Esophagus muscularis mucosa (tissue), 4 donors: ENCODE data around the gene MICAL3.

Experiments
- CTCF ChIP-seq, 3 experiments: fragments of 200-600 bp in 2 of 3; fragments of 450-650 bp in 1 of 3; sonication (generic) in 2 of 3; IDR thresholded peaks; one replicate each; pipeline ENCODE4 v1.5.1; 2017 to 2019; ENCODE audit warnings: antibody characterized with exemption in 3 of 3, mild to moderate bottlenecking in 2 of 3, moderate library complexity in 1 of 3
- EP300 ChIP-seq: sonication (generic); formaldehyde crosslinking; IDR thresholded peaks from one replicate; pipeline ENCODE4 v1.6.1; 2017; ENCODE audit warnings: antibody characterized with exemption
- POLR2A ChIP-seq: fragments of 450-650 bp; IDR thresholded peaks from one replicate; pipeline ENCODE4 v1.6.1; 2017; ENCODE audit warnings: antibody characterized with exemption, moderate library complexity, mild to moderate bottlenecking, low read depth

GRCh38 chr22:17892376-17892775, 132.0 kb downstream of the MICAL3 start:
- TF ChIP-seq CTCF (IDR thresholded peaks at IDR 0.05) (no peak), EP300 (no peak), POLR2A (no peak)
